Measurements from ENCODE around the gene PPAN. TPM values are rescaled to one million over a fixed set of nuclear protein-coding genes. Genes with fewer than 3 reads are reported as not detected.

PPAN gene
- total RNA-seq, 2 experiments from 2014 or later = 99.2 to 107 TPM

DNA sequence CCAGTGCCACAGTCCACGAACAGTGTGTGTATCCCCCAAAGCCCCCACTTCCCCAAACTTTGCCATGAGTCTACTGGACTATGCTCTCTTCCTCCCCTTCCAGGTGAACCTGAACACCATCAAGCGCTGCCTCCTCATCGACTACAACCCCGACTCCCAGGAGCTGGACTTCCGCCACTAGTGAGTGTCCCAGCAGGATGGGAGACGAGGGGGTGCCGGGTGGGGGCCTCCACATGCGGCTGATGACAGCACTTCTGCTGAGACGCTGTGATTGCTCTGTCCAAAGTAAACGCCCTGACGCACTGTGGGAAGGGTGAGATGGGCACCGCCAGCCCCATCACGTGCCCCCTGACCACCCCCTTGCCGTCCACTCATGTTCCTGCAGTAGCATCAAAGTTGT, 3.4 kb downstream of the PPAN start:
- peak overlapping the region; percentile 32 for H3K4me3 Mint-ChIP-seq
- intact Hi-C loops (cut with micrococcal nuclease) = loop anchor here (5.0 to 10.0 kb wide), 3 partner anchors 143 to 1802 kb away; partner anchors contain the start of genes CD320, CDKN2D, KRI1 and MRPL4
- H3K9me3 Mint-ChIP-seq = no peaks in the 10 kb centered on the region
- ChIA-PET CTCF (interaction anchor here (1.2 to 9.4 kb wide), 3 partner anchors 9 to 141 kb away, joined by 4 to 96 read pairs (median 4); no protein-coding TSS in a partner anchor), POLR2A (interaction anchor here (0.7 to 3.0 kb wide), 4 partner anchors 9 to 86 kb away, joined by 3 to 14 read pairs (median 8); no protein-coding TSS in a partner anchor)
- H3K27ac Mint-ChIP-seq = peak overlapping the region; percentile 59
- peaks cover 64% of the 10 kb centered on the region for H3K36me3 Mint-ChIP-seq
- H3K27me3 Mint-ChIP-seq = no peaks in the 10 kb centered on the region
- no peak for DNase-seq
- H3K4me1 Mint-ChIP-seq (ENCODE audit: low read depth) = peaks cover 68% of the 10 kb centered on the region

DNA sequence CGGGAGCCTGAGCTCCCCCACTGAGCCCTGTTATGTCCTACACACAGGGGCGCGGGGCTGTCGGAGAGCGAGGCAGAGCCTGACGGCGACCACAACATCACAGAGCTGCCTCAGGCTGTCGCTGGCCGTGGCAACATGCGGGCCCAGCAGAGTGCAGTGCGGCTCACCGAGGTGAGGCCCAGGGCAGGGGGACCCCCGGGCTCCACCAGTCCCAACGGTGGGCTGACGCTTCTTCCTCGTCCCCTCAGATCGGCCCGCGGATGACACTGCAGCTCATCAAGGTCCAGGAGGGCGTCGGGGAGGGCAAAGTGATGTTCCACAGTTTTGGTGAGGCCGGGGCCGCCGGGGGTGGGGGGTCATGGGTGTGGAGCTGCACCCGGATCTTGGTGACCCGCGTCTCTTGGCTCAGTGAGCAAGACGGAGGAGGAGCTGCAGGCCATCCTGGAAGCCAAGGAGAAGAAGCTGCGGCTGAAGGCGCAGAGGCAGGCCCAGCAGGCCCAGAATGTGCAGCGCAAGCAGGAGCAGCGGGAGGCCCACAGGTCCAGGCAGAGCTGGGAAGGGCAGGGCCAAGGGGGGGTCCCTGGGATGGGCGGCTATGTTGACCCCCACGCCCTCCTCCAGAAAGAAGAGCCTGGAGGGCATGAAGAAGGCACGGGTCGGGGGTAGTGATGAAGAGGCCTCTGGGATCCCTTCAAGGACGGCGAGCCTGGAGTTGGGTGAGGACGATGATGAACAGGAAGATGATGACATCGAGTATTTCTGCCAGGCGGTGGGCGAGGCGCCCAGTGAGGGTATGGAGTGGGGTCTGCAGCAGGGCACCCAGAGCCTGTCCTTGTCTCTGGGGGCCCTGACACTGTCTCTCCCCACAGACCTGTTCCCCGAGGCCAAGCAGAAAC, 4.2 kb downstream of the PPAN start:
- peak overlapping the region; percentile 95 for H3K27ac Mint-ChIP-seq
- intact Hi-C loops (cut with micrococcal nuclease) = loop anchor here (5.0 kb wide), 1 partner anchor 178 kb away; no protein-coding TSS in a partner anchor
- H3K36me3 Mint-ChIP-seq = peaks cover 70% of the 10 kb centered on the region
- H3K9me3 Mint-ChIP-seq = no peaks in the 10 kb centered on the region
- H3K4me1 Mint-ChIP-seq (ENCODE audit: low read depth) = peaks cover 62% of the 10 kb centered on the region
- POLR2A ChIA-PET = interaction anchor here (1.0 to 3.0 kb wide), 2 partner anchors 13 to 15 kb away, joined by 5 to 14 read pairs; no protein-coding TSS in a partner anchor
- DNase-seq = no peak
- CTCF ChIA-PET = interaction anchor here (1.2 to 9.4 kb wide), 3 partner anchors 9 to 140 kb away, joined by 4 to 96 read pairs (median 4); no protein-coding TSS in a partner anchor
- peak overlapping the region; percentile 64 for H3K4me3 Mint-ChIP-seq
- no peaks in the 10 kb centered on the region for H3K27me3 Mint-ChIP-seq

- Mint-ChIP-seq H3K4me1 (ENCODE audit: low read depth) (peaks cover 61% of the 10 kb centered on the region), H3K27ac (peak overlapping the region; percentile 95), H3K4me3 (peak overlapping the region; percentile 67), H3K9me3 (no peaks in the 10 kb centered on the region), H3K27me3 (no peaks in the 10 kb centered on the region), H3K36me3 (peaks cover 73% of the 10 kb centered on the region)
- intact Hi-C loops (cut with micrococcal nuclease) = loop anchor here (5.0 kb wide), 1 partner anchor 179 kb away; no protein-coding TSS in a partner anchor
- POLR2A ChIA-PET = interaction anchor here (1.4 to 8.7 kb wide), 2 partner anchors 13 to 20 kb away, joined by 3 to 75 read pairs; no protein-coding TSS in a partner anchor
- DNase-seq = no peak
- CTCF ChIA-PET = interaction anchor here (1.0 to 9.4 kb wide), 3 partner anchors 13 to 139 kb away, joined by 3 to 96 read pairs (median 4); no protein-coding TSS in a partner anchor
Observed at GRCh38 chr19:10110972-10111317, 4.8 kb downstream of the PPAN start.

- H3K4me1 Mint-ChIP-seq (ENCODE audit: low read depth) = peaks cover 66% of the 10 kb centered on the region
- H3K9me3 Mint-ChIP-seq = no peaks in the 10 kb centered on the region
- H3K27ac Mint-ChIP-seq = peak within 1 kb of the TSS; percentile 95
- no peaks in the 10 kb centered on the region for H3K27me3 Mint-ChIP-seq
- intact Hi-C loops (cut with micrococcal nuclease) = loop anchor here (5.0 kb wide), 1 partner anchor 179 kb away; no protein-coding TSS in a partner anchor
- H3K36me3 Mint-ChIP-seq = peaks cover 75% of the 10 kb centered on the region
- ChIA-PET CTCF (interaction anchor here (1.0 to 9.4 kb wide), 2 partner anchors 13 to 36 kb away, joined by 3 to 96 read pairs; no protein-coding TSS in a partner anchor), POLR2A (interaction anchor here (0.8 to 8.7 kb wide), 4 partner anchors 10 to 28 kb away, joined by 3 to 75 read pairs (median 4); no protein-coding TSS in a partner anchor)
- peak within 1 kb of the TSS; percentile 67 for H3K4me3 Mint-ChIP-seq
- peak; percentile 86 for DNase-seq
Observed at GRCh38 chr19:10111405-10111811, 5.2 kb downstream of the PPAN start, which contains the start of gene P2RY11. Gene P2RY11 (plus strand): TSS chr19:10111693. CDS start chr19:10111722, 29 bp downstream.

DNA sequence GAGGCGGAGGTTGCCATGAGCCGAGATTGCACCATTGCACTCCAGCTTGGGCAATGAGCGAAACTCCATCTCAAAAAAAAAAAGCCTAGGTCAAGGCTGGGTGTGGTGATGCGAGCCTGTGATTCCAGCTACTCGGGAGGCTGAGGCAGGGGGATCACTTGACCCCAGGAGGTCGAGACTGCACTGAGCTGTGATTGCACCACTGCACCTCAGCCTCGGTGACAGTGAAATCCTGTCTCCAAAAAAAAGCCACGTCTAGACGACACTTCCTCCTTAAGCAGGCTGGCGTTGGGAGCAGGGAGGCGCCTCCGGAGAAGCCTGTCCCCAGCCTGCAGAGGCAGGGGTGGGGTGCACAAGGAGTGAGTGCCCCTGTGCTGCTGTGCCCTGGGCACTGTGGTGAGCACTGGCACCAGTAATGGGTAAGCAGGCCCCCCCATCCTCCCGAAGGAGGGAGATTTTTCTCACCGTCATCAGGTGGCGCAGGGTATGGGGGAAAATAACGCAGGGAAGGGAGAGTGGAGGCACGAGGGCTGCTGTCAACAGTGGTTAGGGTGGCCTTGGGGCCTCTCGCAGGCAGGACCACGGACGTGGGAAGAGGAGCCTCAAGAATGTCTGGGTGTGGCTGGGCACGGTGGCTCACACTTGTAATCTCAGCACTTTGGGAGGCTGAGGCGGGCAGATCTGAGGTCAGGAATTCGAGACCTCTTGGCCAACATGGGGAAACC, 6.0 kb downstream of the PPAN start:
- Mint-ChIP-seq H3K9me3 (no peaks in the 10 kb centered on the region), H3K4me1 (ENCODE audit: low read depth) (peaks cover 60% of the 10 kb centered on the region), H3K4me3 (peak overlapping the region; percentile 67), H3K36me3 (peaks cover 71% of the 10 kb centered on the region), H3K27ac (peak overlapping the region; percentile 95), H3K27me3 (no peaks in the 10 kb centered on the region)
- peak; percentile 85 for DNase-seq
- CTCF ChIA-PET = interaction anchor here (0.6 to 9.4 kb wide), 7 partner anchors 8 to 180 kb away, joined by 3 to 96 read pairs (median 5); partner anchors contain the start of genes ANGPTL6 and ICAM1
- intact Hi-C loops (cut with micrococcal nuclease) = loop anchor here (1.0 to 5.0 kb wide), 3 partner anchors 8 to 180 kb away; no protein-coding TSS in a partner anchor
- POLR2A ChIA-PET = interaction anchor here (0.8 to 8.7 kb wide), 6 partner anchors 7 to 181 kb away, joined by 3 to 76 read pairs (median 5); partner anchors contain the start of genes ANGPTL6 and PPAN

- H3K9me3 Mint-ChIP-seq = no peaks in the 10 kb centered on the region
- peaks cover 57% of the 10 kb centered on the region for H3K4me1 Mint-ChIP-seq (ENCODE audit: low read depth)
- H3K27me3 Mint-ChIP-seq = no peaks in the 10 kb centered on the region
- intact Hi-C loops (cut with micrococcal nuclease) = loop anchor here (1.0 to 5.0 kb wide), 4 partner anchors 9 to 181 kb away; no protein-coding TSS in a partner anchor
- DNase-seq = peak; percentile 82
- H3K36me3 Mint-ChIP-seq = peaks cover 63% of the 10 kb centered on the region
- peak overlapping the region; percentile 67 for H3K4me3 Mint-ChIP-seq
- H3K27ac Mint-ChIP-seq = peak overlapping the region; percentile 95
- ChIA-PET POLR2A (interaction anchor here (0.5 to 8.7 kb wide), 7 partner anchors 8 to 182 kb away, joined by 3 to 76 read pairs (median 5); partner anchors contain the start of genes ANGPTL6 and PPAN), CTCF (interaction anchor here (0.6 to 9.4 kb wide), 14 partner anchors 9 to 182 kb away, joined by 3 to 96 read pairs (median 4); partner anchors contain the start of genes ANGPTL6 and MRPL4)
Observed at GRCh38 chr19:10112895-10113591, 6.9 kb downstream of the PPAN start.

DNA sequence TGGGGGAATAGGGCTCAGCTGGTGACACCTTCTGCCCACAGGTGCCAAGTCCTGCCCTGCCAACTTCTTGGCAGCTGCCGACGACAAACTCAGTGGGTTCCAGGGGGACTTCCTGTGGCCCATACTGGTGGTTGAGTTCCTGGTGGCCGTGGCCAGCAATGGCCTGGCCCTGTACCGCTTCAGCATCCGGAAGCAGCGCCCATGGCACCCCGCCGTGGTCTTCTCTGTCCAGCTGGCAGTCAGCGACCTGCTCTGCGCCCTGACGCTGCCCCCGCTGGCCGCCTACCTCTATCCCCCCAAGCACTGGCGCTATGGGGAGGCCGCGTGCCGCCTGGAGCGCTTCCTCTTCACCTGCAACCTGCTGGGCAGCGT, 7.4 kb downstream of the PPAN start:
- ChIA-PET POLR2A (interaction anchor here (0.5 to 8.7 kb wide), 7 partner anchors 9 to 182 kb away, joined by 3 to 76 read pairs (median 5); partner anchors contain the start of genes ANGPTL6 and PPAN), CTCF (interaction anchor here (0.6 to 9.4 kb wide), 15 partner anchors 9 to 183 kb away, joined by 3 to 96 read pairs (median 3); partner anchors contain the start of genes ANGPTL6 and MRPL4)
- H3K27me3 Mint-ChIP-seq = no peaks in the 10 kb centered on the region
- peaks cover 53% of the 10 kb centered on the region for H3K4me1 Mint-ChIP-seq (ENCODE audit: low read depth)
- H3K9me3 Mint-ChIP-seq = no peaks in the 10 kb centered on the region
- intact Hi-C loops (cut with micrococcal nuclease) = loop anchor here (1.0 to 5.0 kb wide), 3 partner anchors 17 to 181 kb away; no protein-coding TSS in a partner anchor
- peak overlapping the region; percentile 95 for H3K27ac Mint-ChIP-seq
- H3K4me3 Mint-ChIP-seq = peak overlapping the region; percentile 16
- H3K36me3 Mint-ChIP-seq = peaks cover 58% of the 10 kb centered on the region
- no peak for DNase-seq

GRCh38 chr19:10113964-10114650, 7.9 kb downstream of the PPAN start:
- Mint-ChIP-seq H3K36me3 (peaks cover 60% of the 10 kb centered on the region), H3K27me3 (no peaks in the 10 kb centered on the region), H3K27ac (peak overlapping the region; percentile 95), H3K9me3 (no peaks in the 10 kb centered on the region), H3K4me1 (ENCODE audit: low read depth) (peaks cover 57% of the 10 kb centered on the region), H3K4me3 (peak overlapping the region; percentile 16)
- DNase-seq = no peak
- ChIA-PET CTCF (interaction anchor here (0.6 to 9.4 kb wide), 7 partner anchors 8 to 183 kb away, joined by 3 to 96 read pairs (median 5); partner anchors contain the start of genes MRPL4 and PPAN), POLR2A (interaction anchor here (0.6 to 8.7 kb wide), 7 partner anchors 8 to 183 kb away, joined by 3 to 76 read pairs (median 5); partner anchors contain the start of genes ANGPTL6 and PPAN)
- intact Hi-C loops (cut with micrococcal nuclease) = loop anchor here (1.0 to 5.0 kb wide), 3 partner anchors 17 to 182 kb away; no protein-coding TSS in a partner anchor

- Mint-ChIP-seq H3K36me3 (peaks cover 57% of the 10 kb centered on the region), H3K27me3 (no peaks in the 10 kb centered on the region), H3K9me3 (no peaks in the 10 kb centered on the region), H3K4me1 (ENCODE audit: low read depth) (peaks cover 54% of the 10 kb centered on the region), H3K4me3 (peak overlapping the region; percentile 16), H3K27ac (peak overlapping the region; percentile 49)
- POLR2A ChIA-PET = interaction anchor here (0.8 to 8.7 kb wide), 4 partner anchors 10 to 184 kb away, joined by 3 to 76 read pairs (median 40); partner anchors contain the start of genes ANGPTL6 and PPAN
- CTCF ChIA-PET = interaction anchor here (0.6 to 9.4 kb wide), 5 partner anchors 9 to 136 kb away, joined by 3 to 96 read pairs (median 4); partner anchors contain the start of genes MRPL4 and PPAN
- DNase-seq = no peak
- intact Hi-C loops (cut with micrococcal nuclease) = loop anchor here (5.0 kb wide), 1 partner anchor 183 kb away; no protein-coding TSS in a partner anchor
Observed at GRCh38 chr19:10114651-10115391, 8.7 kb downstream of the PPAN start.
